ENCODE measurements around the gene APPL2. TPM values are rescaled to one million over a fixed set of nuclear protein-coding genes. Genes with fewer than 3 reads are reported as not detected.

The APPL2 gene
- total RNA-seq, 1 experiment from 2014 or later, result 16.1 TPM

DNA sequence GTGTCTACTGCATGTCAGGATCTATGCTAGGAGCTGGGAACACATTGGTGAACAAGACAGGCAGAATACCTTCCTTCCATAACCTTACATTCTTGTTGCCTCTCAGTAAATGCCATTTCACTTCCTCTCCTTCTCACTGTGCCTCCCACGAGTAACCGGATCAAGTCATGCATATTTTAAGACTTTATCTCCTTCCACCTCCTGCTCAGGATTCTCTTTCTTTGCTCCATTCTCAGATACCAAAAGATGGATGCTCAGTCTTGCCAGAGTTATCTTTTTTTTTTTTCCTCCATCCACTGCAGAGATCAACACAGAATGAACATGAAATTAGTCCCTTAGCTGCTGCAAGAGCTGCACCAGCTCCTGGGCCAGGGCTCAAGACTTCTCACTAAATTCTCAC lies 20.0 kb upstream of the APPL2 start:
- Mint-ChIP-seq H3K27ac (no peak overlapping the region), H3K27me3 (ENCODE audit: low read depth) (no peaks in the 10 kb centered on the region; the same call in none of the 2 replicates), H3K9me3 (no peaks in the 10 kb centered on the region), H3K4me1 (no peaks in the 10 kb centered on the region), H3K36me3 (no peaks in the 10 kb centered on the region), H3K4me3 (no peak overlapping the region)
- POLR2A ChIA-PET, result no interaction called here
- ATAC-seq (no peak), DNase-seq (ENCODE audit: low spot score) (no peak)
- TF ChIP-seq ESRRA (CRISPR knock-in tag; IDR thresholded peaks at IDR 0.05; ENCODE audit: borderline replicate concordance) (no peak), NR1H2 (CRISPR knock-in tag; IDR thresholded peaks at IDR 0.05) (no peak), ZNF423 (CRISPR knock-in tag; IDR thresholded peaks at IDR 0.05) (no peak), JUN (CRISPR knock-in tag; IDR thresholded peaks at IDR 0.05) (no peak), ATF1 (CRISPR knock-in tag; IDR thresholded peaks at IDR 0.05) (no peak), ZNF317 (CRISPR knock-in tag; IDR thresholded peaks at IDR 0.05; ENCODE audit: borderline replicate concordance, low read depth) (no peak), ZNF232 (CRISPR knock-in tag; IDR thresholded peaks at IDR 0.05) (no peak), PRRX2 (CRISPR knock-in tag; IDR thresholded peaks at IDR 0.05) (no peak), ZNF121 (CRISPR knock-in tag; IDR thresholded peaks at IDR 0.05) (no peak), SMAD4 (CRISPR knock-in tag; IDR thresholded peaks at IDR 0.05) (no peak), GTF2I (CRISPR knock-in tag; conservative IDR thresholded peaks at IDR 0.05) (no peak), ZNF138 (CRISPR knock-in tag; conservative IDR thresholded peaks at IDR 0.05) (no peak), TEAD4 (CRISPR knock-in tag; IDR thresholded peaks at IDR 0.05) (no peak), HMGXB4 (CRISPR knock-in tag; IDR thresholded peaks at IDR 0.05) (no peak), E2F5 (CRISPR knock-in tag; IDR thresholded peaks at IDR 0.05) (no peak), ELF4 (CRISPR knock-in tag; IDR thresholded peaks at IDR 0.05; ENCODE audit: low read depth) (no peak)
- TF ChIP-seq, protein P1, sequence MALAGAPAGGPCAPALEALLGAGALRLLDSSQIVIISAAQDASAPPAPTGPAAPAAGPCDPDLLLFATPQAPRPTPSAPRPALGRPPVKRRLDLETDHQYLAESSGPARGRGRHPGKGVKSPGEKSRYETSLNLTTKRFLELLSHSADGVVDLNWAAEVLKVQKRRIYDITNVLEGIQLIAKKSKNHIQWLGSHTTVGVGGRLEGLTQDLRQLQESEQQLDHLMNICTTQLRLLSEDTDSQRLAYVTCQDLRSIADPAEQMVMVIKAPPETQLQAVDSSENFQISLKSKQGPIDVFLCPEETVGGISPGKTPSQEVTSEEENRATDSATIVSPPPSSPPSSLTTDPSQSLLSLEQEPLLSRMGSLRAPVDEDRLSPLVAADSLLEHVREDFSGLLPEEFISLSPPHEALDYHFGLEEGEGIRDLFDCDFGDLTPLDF (CRISPR knock-in tag; IDR thresholded peaks at IDR 0.05), result no peak
- TF ChIP-seq, protein P2, sequence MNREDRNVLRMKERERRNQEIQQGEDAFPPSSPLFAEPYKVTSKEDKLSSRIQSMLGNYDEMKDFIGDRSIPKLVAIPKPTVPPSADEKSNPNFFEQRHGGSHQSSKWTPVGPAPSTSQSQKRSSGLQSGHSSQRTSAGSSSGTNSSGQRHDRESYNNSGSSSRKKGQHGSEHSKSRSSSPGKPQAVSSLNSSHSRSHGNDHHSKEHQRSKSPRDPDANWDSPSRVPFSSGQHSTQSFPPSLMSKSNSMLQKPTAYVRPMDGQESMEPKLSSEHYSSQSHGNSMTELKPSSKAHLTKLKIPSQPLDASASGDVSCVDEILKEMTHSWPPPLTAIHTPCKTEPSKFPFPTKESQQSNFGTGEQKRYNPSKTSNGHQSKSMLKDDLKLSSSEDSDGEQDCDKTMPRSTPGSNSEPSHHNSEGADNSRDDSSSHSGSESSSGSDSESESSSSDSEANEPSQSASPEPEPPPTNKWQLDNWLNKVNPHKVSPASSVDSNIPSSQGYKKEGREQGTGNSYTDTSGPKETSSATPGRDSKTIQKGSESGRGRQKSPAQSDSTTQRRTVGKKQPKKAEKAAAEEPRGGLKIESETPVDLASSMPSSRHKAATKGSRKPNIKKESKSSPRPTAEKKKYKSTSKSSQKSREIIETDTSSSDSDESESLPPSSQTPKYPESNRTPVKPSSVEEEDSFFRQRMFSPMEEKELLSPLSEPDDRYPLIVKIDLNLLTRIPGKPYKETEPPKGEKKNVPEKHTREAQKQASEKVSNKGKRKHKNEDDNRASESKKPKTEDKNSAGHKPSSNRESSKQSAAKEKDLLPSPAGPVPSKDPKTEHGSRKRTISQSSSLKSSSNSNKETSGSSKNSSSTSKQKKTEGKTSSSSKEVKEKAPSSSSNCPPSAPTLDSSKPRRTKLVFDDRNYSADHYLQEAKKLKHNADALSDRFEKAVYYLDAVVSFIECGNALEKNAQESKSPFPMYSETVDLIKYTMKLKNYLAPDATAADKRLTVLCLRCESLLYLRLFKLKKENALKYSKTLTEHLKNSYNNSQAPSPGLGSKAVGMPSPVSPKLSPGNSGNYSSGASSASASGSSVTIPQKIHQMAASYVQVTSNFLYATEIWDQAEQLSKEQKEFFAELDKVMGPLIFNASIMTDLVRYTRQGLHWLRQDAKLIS (CRISPR knock-in tag; IDR thresholded peaks at IDR 0.05; ENCODE audit: borderline replicate concordance), result no peak
- CTCF ChIA-PET, result no interaction called here

DNA sequence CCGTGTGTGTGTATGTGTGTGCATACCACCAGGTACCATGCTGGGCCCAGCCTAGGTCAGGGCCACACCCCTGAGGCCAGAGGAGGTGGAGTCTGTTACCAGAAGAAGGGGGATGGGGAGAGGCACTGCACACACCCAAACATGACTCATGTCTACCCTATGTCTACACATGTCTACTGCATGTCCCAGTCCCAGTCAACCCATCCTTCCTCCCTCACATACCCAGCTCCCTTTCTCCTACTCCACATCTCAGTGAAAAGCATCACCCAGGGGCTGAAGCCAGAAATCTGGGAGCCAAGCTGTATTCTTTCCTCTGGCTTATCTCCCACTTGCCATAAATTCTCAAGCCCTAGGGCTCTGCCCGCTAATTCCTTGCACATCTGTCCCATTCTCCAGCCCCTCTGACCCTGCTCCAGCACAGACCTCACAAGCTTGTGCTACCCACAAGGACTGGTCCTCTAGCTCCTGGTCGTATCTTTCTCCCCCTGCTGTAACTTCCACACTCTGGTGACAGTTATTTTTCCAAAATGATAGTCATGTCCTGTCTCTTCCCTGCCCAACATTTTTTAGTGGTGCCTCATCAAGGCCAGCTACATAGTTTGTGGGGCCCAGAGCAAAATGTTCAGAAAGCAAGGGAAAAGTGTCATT lies 18.0 kb upstream of the APPL2 start:
- ATAC-seq (peak; percentile 57), DNase-seq (ENCODE audit: low spot score) (no peak)
- no peak overlapping the region for H3K4me3 Mint-ChIP-seq
- ChIA-PET POLR2A (no interaction called here), CTCF (no interaction called here)
- no peaks in the 10 kb centered on the region for H3K4me1 Mint-ChIP-seq
- no peaks in the 10 kb centered on the region for H3K36me3 Mint-ChIP-seq
- no peaks in the 10 kb centered on the region for H3K9me3 Mint-ChIP-seq
- no peak overlapping the region for H3K27ac Mint-ChIP-seq
- H3K27me3 Mint-ChIP-seq (ENCODE audit: low read depth), result no peaks in the 10 kb centered on the region; the same call in 1 of the 2 replicates
- TF ChIP-seq ZNF317 (CRISPR knock-in tag; IDR thresholded peaks at IDR 0.05; ENCODE audit: borderline replicate concordance, low read depth), result no peak
- TF ChIP-seq MYBL2 (CRISPR knock-in tag; IDR thresholded peaks at IDR 0.05), result no peak
- TF ChIP-seq TP53 (CRISPR knock-in tag; IDR thresholded peaks at IDR 0.05), result no peak
- no peak for TF ChIP-seq ATF2 (CRISPR knock-in tag; IDR thresholded peaks at IDR 0.05; ENCODE audit: borderline replicate concordance, low read depth)
- TF ChIP-seq HMGA2 (CRISPR knock-in tag; IDR thresholded peaks at IDR 0.05), result no peak
- TF ChIP-seq ZNF423 (CRISPR knock-in tag; IDR thresholded peaks at IDR 0.05), result no peak
- no peak for TF ChIP-seq ZNF281 (CRISPR knock-in tag; IDR thresholded peaks at IDR 0.05)
- TF ChIP-seq PRRX2 (CRISPR knock-in tag; IDR thresholded peaks at IDR 0.05), result no peak
- TF ChIP-seq RORB (CRISPR knock-in tag; IDR thresholded peaks at IDR 0.05), result no peak
- TF ChIP-seq ZNF232 (CRISPR knock-in tag; IDR thresholded peaks at IDR 0.05), result no peak
- no peak for TF ChIP-seq GTF2I (CRISPR knock-in tag; conservative IDR thresholded peaks at IDR 0.05)
